Measurements from ENCODE around the gene ORM1.

The ORM1 gene

GRCh38 chr9:114278881-114279570, 43.9 kb upstream of the ORM1 start:
- Histone ChIP-seq H3K79me2 (ENCODE audit: insufficient read depth, low read length) (no peaks in the 10 kb centered on the region), H3K4me3 (ENCODE audit: low read length, poor library complexity, severe bottlenecking) (no peak overlapping the region), H3K4me2 (ENCODE audit: low read depth, low read length, poor library complexity, severe bottlenecking) (no peak overlapping the region), H3F3A (ENCODE audit: low read depth) (no peaks in the 10 kb centered on the region), H4K20me1 (ENCODE audit: insufficient read depth, low read length, poor library complexity, severe bottlenecking) (no peaks in the 10 kb centered on the region), H3K4me1 (ENCODE audit: insufficient read depth, low read length, poor library complexity, severe bottlenecking) (no peaks in the 10 kb centered on the region), H3K36me3 (ENCODE audit: insufficient read depth, low read length) (no peaks in the 10 kb centered on the region), H3K9ac (ENCODE audit: low read depth, low read length, poor library complexity, severe bottlenecking) (no peak overlapping the region), H3K27me3 (ENCODE audit: insufficient read depth, low read length, poor library complexity, severe bottlenecking) (no peaks in the 10 kb centered on the region), H3K9me2 (replicated peaks; ENCODE audit: low read depth, low read length) (no peaks in the 10 kb centered on the region), H2AFZ (ENCODE audit: low read length) (no peak overlapping the region), H3K9me3 (ENCODE audit: insufficient read depth, low read depth, low read length) (no peaks in the 10 kb centered on the region)
- TF ChIP-seq CTCF (conservative IDR thresholded peaks at IDR 0.05; ENCODE audit: low read length) (no peak), EZH2phosphoT487 (IDR thresholded peaks at IDR 0.05; ENCODE audit: borderline replicate concordance) (no peak)

- H3K9me2 ChIP-seq (replicated peaks; ENCODE audit: low read depth, low read length) = no peaks in the 10 kb centered on the region
- TF ChIP-seq CTCF (conservative IDR thresholded peaks at IDR 0.05; ENCODE audit: low read length) (no peak), EZH2phosphoT487 (IDR thresholded peaks at IDR 0.05; ENCODE audit: borderline replicate concordance) (no peak)
- no peak overlapping the region for H3K4me2 ChIP-seq (ENCODE audit: low read depth, low read length, poor library complexity, severe bottlenecking)
- no peaks in the 10 kb centered on the region for H4K20me1 ChIP-seq (ENCODE audit: insufficient read depth, low read length, poor library complexity, severe bottlenecking)
- H3K4me1 ChIP-seq (ENCODE audit: insufficient read depth, low read length, poor library complexity, severe bottlenecking) = no peaks in the 10 kb centered on the region
- H3K36me3 ChIP-seq (ENCODE audit: insufficient read depth, low read length) = no peaks in the 10 kb centered on the region
- H3K79me2 ChIP-seq (ENCODE audit: insufficient read depth, low read length) = no peaks in the 10 kb centered on the region
- H3F3A ChIP-seq (ENCODE audit: low read depth) = no peaks in the 10 kb centered on the region
- H3K4me3 ChIP-seq (ENCODE audit: low read length, poor library complexity, severe bottlenecking) = no peak overlapping the region
- H3K9ac ChIP-seq (ENCODE audit: low read depth, low read length, poor library complexity, severe bottlenecking) = no peak overlapping the region
- H3K9me3 ChIP-seq (ENCODE audit: insufficient read depth, low read depth, low read length) = no peaks in the 10 kb centered on the region
- H3K27me3 ChIP-seq (ENCODE audit: insufficient read depth, low read length, poor library complexity, severe bottlenecking) = no peaks in the 10 kb centered on the region
- H2AFZ ChIP-seq (ENCODE audit: low read length) = no peak overlapping the region
These were observed 43.2 kb upstream of the ORM1 start for GRCh38 chr9:114279693-114280092.

GRCh38 chr9:114280636-114281472, 42.0 kb upstream of the ORM1 start:
- Histone ChIP-seq H2AFZ (ENCODE audit: low read length) (no peak overlapping the region), H4K20me1 (ENCODE audit: insufficient read depth, low read length, poor library complexity, severe bottlenecking) (no peaks in the 10 kb centered on the region)

More at GRCh38 chr9:114280636-114281472, 42.0 kb upstream of the ORM1 start:
- Histone ChIP-seq H3K9me2 (replicated peaks; ENCODE audit: low read depth, low read length) (no peaks in the 10 kb centered on the region), H3K4me2 (ENCODE audit: low read depth, low read length, poor library complexity, severe bottlenecking) (no peak overlapping the region), H3K9ac (ENCODE audit: low read depth, low read length, poor library complexity, severe bottlenecking) (no peak overlapping the region), H3K4me1 (ENCODE audit: insufficient read depth, low read length, poor library complexity, severe bottlenecking) (no peaks in the 10 kb centered on the region), H3K79me2 (ENCODE audit: insufficient read depth, low read length) (no peaks in the 10 kb centered on the region), H3F3A (ENCODE audit: low read depth) (no peaks in the 10 kb centered on the region), H3K36me3 (ENCODE audit: insufficient read depth, low read length) (no peaks in the 10 kb centered on the region), H3K9me3 (ENCODE audit: insufficient read depth, low read depth, low read length) (no peaks in the 10 kb centered on the region), H3K27me3 (ENCODE audit: insufficient read depth, low read length, poor library complexity, severe bottlenecking) (no peaks in the 10 kb centered on the region), H3K4me3 (ENCODE audit: low read length, poor library complexity, severe bottlenecking) (no peak overlapping the region)
- no peak for TF ChIP-seq EZH2phosphoT487 (IDR thresholded peaks at IDR 0.05; ENCODE audit: borderline replicate concordance)
